ENCODE data around the gene EIF1AD.

The EIF1AD gene

DNA sequence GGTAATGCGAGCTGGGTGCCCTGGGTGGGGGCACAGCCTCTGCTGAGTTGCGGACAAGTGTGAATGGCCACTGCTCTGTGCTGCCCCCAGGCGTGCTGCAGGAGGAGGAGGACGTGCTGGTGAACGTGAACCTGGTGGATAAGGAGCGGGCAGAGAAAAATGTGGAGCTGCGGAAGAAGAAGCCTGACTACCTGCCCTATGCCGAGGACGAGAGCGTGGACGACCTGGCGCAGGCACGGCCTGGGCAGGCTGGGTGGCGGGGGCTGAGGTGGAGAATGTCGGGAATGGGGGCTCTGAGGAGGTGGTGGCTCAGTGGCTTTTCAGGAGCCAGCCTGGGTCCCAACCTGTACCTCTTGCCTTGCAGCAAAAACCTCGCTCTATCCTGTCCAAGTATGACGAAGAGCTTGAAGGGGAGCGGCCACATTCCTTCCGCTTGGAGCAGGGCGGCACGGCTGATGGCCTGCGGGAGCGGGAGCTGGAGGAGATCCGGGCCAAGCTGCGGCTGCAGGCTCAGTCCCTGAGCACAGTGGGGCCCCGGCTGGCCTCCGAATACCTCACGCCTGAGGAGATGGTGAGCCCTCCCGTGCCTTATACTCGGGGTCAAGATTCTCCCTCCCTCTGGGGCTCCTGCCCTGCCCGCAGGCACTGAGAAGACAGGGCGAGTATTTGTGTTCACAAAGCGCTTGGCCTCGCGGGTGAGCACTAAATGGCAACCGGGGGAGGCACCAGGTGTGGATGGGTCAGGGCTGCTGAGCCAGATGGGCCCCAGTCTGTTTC lies 35.8 kb downstream of the EIF1AD start:
- TF ChIP-seq, protein P1, sequence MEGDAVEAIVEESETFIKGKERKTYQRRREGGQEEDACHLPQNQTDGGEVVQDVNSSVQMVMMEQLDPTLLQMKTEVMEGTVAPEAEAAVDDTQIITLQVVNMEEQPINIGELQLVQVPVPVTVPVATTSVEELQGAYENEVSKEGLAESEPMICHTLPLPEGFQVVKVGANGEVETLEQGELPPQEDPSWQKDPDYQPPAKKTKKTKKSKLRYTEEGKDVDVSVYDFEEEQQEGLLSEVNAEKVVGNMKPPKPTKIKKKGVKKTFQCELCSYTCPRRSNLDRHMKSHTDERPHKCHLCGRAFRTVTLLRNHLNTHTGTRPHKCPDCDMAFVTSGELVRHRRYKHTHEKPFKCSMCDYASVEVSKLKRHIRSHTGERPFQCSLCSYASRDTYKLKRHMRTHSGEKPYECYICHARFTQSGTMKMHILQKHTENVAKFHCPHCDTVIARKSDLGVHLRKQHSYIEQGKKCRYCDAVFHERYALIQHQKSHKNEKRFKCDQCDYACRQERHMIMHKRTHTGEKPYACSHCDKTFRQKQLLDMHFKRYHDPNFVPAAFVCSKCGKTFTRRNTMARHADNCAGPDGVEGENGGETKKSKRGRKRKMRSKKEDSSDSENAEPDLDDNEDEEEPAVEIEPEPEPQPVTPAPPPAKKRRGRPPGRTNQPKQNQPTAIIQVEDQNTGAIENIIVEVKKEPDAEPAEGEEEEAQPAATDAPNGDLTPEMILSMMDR (IDR thresholded peaks at IDR 0.05; ENCODE audit: insufficient read depth, low read length, poor library complexity, severe bottlenecking) = no peak
- no peak for DNase-seq (ENCODE audit: extremely low read depth, insufficient read length)
- H3K36me3 ChIP-seq (ENCODE audit: control insufficient read depth, insufficient read depth, low read length) = peaks cover 40% of the 10 kb centered on the region
- H3K27me3 ChIP-seq (replicated peaks; ENCODE audit: control insufficient read depth, insufficient read depth, low read length) = no peaks in the 10 kb centered on the region
- H3K4me3 ChIP-seq (replicated peaks; ENCODE audit: low read depth, low read length) = no peak overlapping the region

GRCh38 chr11:65964906-65965305 lies 37.1 kb downstream of the EIF1AD start:
- H3K27me3 ChIP-seq (replicated peaks; ENCODE audit: control insufficient read depth, insufficient read depth, low read length) = no peaks in the 10 kb centered on the region

DNA sequence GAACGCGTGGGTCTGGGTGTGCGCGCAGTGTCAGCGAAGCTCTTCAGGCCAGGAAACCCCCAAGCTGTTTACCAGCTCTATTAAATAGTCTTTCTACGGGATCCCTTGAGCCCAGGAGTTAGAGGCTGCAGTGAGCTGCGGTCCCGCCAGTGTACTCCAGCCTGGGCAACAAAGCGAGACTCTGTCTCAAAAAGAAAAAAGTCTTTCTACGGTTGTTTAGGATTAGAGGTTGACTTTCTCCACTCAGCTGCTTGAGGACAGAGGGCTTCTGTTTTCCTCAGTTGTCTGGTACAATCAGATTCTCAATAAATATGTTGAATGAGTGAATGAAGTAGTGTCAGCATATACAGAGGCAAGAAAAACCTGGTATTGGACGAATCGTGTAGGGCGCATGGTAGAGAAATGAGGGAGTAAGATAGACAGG lies 39.8 kb downstream of the EIF1AD start:
- Histone ChIP-seq H3K4me3 (replicated peaks; ENCODE audit: low read depth, low read length) (peak overlapping the region; percentile 82), H3K27me3 (replicated peaks; ENCODE audit: control insufficient read depth, insufficient read depth, low read length) (no peaks in the 10 kb centered on the region), H3K36me3 (ENCODE audit: control insufficient read depth, insufficient read depth, low read length) (peaks cover 29% of the 10 kb centered on the region)
- no peak for DNase-seq (ENCODE audit: extremely low read depth, insufficient read length)
- TF ChIP-seq, protein P1 (IDR thresholded peaks at IDR 0.05; ENCODE audit: insufficient read depth, low read length, poor library complexity, severe bottlenecking) = no peak

More at GRCh38 chr11:65964906-65965305, 37.1 kb downstream of the EIF1AD start:
- no peak for DNase-seq (ENCODE audit: extremely low read depth, insufficient read length)
- Histone ChIP-seq H3K36me3 (ENCODE audit: control insufficient read depth, insufficient read depth, low read length) (peaks cover 40% of the 10 kb centered on the region), H3K4me3 (replicated peaks; ENCODE audit: low read depth, low read length) (no peak overlapping the region)
- TF ChIP-seq, protein P1 (IDR thresholded peaks at IDR 0.05; ENCODE audit: insufficient read depth, low read length, poor library complexity, severe bottlenecking) = no peak

GRCh38 chr11:65961267-65962140 lies 40.5 kb downstream of the EIF1AD start, which contains the start of gene SART1:
Gene SART1 (plus strand): TSS chr11:65961734. CDS start chr11:65961781, 47 bp downstream.
- peak; percentile 94 for DNase-seq (ENCODE audit: extremely low read depth, insufficient read length)
- TF ChIP-seq, protein P1 (IDR thresholded peaks at IDR 0.05; ENCODE audit: insufficient read depth, low read length, poor library complexity, severe bottlenecking) = no peak
- peak within 1 kb of the TSS; percentile 82 for H3K4me3 ChIP-seq (replicated peaks; ENCODE audit: low read depth, low read length)
- no peaks in the 10 kb centered on the region for H3K27me3 ChIP-seq (replicated peaks; ENCODE audit: control insufficient read depth, insufficient read depth, low read length)
- peaks cover 23% of the 10 kb centered on the region for H3K36me3 ChIP-seq (ENCODE audit: control insufficient read depth, insufficient read depth, low read length)

DNA sequence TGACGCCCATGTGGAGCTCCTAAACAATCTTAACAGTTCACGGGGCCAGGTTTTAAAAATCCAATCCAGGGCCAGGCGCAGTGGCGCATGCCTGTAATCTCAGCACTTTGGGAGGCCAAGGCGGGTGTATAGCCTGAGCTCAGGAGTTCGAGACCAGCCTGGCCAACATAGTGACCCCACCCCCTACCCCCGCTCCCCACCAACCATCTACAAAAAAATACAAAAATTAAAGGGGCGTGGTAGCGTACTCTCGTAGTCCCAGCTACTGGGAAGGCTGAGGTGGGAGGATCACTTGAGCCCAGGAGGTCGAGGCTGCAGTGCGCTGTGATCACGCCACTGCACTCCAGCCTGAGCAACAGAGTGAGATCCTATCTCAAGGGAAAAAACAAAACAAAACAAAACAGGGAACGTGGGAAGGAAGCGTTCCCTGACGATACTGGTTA lies 41.1 kb downstream of the EIF1AD start:
- DNase-seq (ENCODE audit: extremely low read depth, insufficient read length) = no peak
- TF ChIP-seq, protein P1 (IDR thresholded peaks at IDR 0.05; ENCODE audit: insufficient read depth, low read length, poor library complexity, severe bottlenecking) = no peak
- Histone ChIP-seq H3K4me3 (replicated peaks; ENCODE audit: low read depth, low read length) (peak overlapping the region; percentile 82), H3K27me3 (replicated peaks; ENCODE audit: control insufficient read depth, insufficient read depth, low read length) (no peaks in the 10 kb centered on the region), H3K36me3 (ENCODE audit: control insufficient read depth, insufficient read depth, low read length) (peaks cover 17% of the 10 kb centered on the region)
